Measurements from ENCODE around the gene INPP5J.

Gene INPP5J

DNA sequence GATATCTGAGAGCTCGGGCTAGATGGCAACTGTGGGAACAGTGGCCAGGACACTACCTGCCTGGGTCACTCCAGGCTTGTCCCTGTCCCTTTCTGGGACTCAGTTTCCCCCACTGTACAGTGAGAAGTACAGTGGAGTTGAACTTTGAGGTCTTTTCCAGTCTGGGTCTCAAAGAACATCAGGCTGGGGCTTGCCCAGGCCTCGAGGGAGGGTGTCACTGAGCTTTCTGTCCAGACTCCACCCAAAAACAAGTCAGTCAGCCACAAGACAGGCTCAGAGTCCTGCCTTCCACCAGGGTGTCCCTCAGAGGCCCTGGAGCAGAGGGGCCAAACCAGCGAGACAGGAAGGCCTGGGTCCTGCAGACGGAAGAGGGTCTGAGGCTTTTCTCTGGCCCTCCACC, 19.5 kb downstream of the INPP5J start:
- peaks cover 0 to 19% of the 10 kb centered on the region in 2 donors for H3K27me3 ChIP-seq (ENCODE audit: control insufficient read depth in 1 of 2, insufficient read depth in 2 of 2, low read length in 2 of 2)
- H3K4me1 ChIP-seq (ENCODE audit: insufficient read depth, low read length) = no peaks in the 10 kb centered on the region
- no peaks in the 10 kb centered on the region for H3K36me3 ChIP-seq (ENCODE audit: insufficient read depth, low read length)
- no peak overlapping the region for H3K4me3 ChIP-seq (ENCODE audit: low read depth in 1 of 2, low read length in 2 of 2)
- no peaks in the 10 kb centered on the region for H3K9me3 ChIP-seq (ENCODE audit: low read length)
- no peak overlapping the region for H3K27ac ChIP-seq (ENCODE audit: low read depth, low read length)
- no peak overlapping the region for H3K9ac ChIP-seq (ENCODE audit: low read length)

DNA sequence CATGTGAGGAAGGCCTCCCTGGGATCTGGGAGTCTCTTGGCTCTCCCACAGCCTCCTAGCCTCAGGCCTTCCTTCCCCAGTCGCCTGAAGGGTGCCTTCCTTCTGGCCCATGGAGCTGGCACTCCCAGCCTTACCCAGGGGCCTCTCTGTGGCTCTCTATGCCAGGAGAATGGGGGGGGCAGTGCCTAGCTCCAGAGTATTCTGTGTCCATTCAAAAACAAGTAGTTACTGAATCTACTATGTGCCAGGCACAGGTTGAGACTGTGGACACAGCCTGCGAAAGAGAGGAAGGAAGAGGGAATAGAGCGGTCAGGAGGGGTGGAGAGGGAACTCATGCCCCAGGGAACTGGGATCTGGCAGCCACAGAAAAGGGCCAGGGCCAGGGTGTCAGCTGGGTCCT, 20.3 kb downstream of the INPP5J start:
- no peak overlapping the region for H3K27ac ChIP-seq (ENCODE audit: low read depth, low read length)
- H3K4me3 ChIP-seq (ENCODE audit: low read depth in 1 of 2, low read length in 2 of 2) = no peak overlapping the region
- H3K9ac ChIP-seq (ENCODE audit: low read length) = no peak overlapping the region
- H3K27me3 ChIP-seq (ENCODE audit: control insufficient read depth in 1 of 2, insufficient read depth in 2 of 2, low read length in 2 of 2) = peaks cover 0 to 19% of the 10 kb centered on the region in 2 donors
- no peaks in the 10 kb centered on the region for H3K9me3 ChIP-seq (ENCODE audit: low read length)
- no peaks in the 10 kb centered on the region for H3K4me1 ChIP-seq (ENCODE audit: insufficient read depth, low read length)
- H3K36me3 ChIP-seq (ENCODE audit: insufficient read depth, low read length) = no peaks in the 10 kb centered on the region

DNA sequence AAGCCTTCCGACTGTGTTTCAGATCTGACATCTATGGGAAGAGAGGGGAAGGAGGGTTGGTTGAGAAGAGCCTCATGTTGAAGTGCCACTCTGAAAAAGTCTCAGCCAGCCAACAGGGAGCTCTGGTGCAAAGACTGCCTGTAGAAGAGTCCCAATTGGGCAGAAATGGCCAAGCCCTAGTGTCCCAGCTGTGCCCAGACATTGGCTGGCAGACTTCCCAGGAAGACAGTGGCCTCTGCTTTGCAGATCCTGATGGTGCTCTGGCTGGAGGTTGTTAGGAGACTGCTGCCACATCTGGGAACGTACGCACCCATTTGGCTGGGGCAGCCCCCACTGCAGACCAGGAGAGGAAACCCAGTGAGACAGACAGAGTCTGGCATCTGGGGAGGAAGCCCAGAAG, 20.8 kb downstream of the INPP5J start:
- Histone ChIP-seq H3K9me3 (ENCODE audit: low read length) (no peaks in the 10 kb centered on the region), H3K27ac (ENCODE audit: low read depth, low read length) (no peak overlapping the region), H3K4me3 (ENCODE audit: low read depth in 1 of 2, low read length in 2 of 2) (no peak overlapping the region)

GRCh38 chr22:31144223-31144622, 21.5 kb downstream of the INPP5J start:
- H3K27ac ChIP-seq (ENCODE audit: low read depth, low read length) = no peak overlapping the region
- H3K4me1 ChIP-seq (ENCODE audit: insufficient read depth, low read length) = peaks cover 9% of the 10 kb centered on the region
- H3K9ac ChIP-seq (ENCODE audit: low read length) = no peak overlapping the region
- no peaks in the 10 kb centered on the region for H3K9me3 ChIP-seq (ENCODE audit: low read length)
- H3K4me3 ChIP-seq (ENCODE audit: low read depth in 1 of 2, low read length in 2 of 2) = no peak overlapping the region
- no peaks in the 10 kb centered on the region for H3K36me3 ChIP-seq (ENCODE audit: insufficient read depth, low read length)
- H3K27me3 ChIP-seq (ENCODE audit: control insufficient read depth in 1 of 2, insufficient read depth in 2 of 2, low read length in 2 of 2) = peaks cover 0 to 15% of the 10 kb centered on the region in 2 donors

More for the DNA sequence above, 20.8 kb downstream of the INPP5J start:
- Histone ChIP-seq H3K27me3 (ENCODE audit: control insufficient read depth in 1 of 2, insufficient read depth in 2 of 2, low read length in 2 of 2) (peaks cover 0 to 19% of the 10 kb centered on the region in 2 donors), H3K4me1 (ENCODE audit: insufficient read depth, low read length) (peaks cover 3% of the 10 kb centered on the region), H3K36me3 (ENCODE audit: insufficient read depth, low read length) (no peaks in the 10 kb centered on the region), H3K9ac (ENCODE audit: low read length) (no peak overlapping the region)

DNA sequence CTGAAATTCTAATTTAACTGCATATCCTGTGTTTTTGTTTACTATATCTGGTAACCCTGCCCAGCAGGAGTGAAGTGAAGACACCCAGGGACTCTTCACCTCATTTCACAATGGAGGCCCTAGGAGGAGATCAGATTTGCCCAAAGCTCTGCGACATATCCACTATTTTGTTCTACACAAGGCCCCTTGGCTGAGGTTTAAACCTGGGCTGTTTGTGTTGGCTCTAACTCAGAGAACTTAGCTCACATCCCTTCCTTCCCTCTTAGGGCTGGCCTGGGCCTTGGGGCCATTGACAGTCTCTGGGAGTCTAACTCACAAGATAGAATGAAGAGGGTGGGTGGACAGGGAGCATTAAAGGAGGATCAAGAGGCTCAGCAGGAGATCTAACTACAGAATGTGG, 25.7 kb downstream of the INPP5J start:
- Histone ChIP-seq H3K36me3 (ENCODE audit: insufficient read depth, low read length) (no peaks in the 10 kb centered on the region), H3K27me3 (ENCODE audit: control insufficient read depth in 1 of 2, insufficient read depth in 2 of 2, low read length in 2 of 2) (no peaks in the 10 kb centered on the region), H3K9me3 (ENCODE audit: low read length) (no peaks in the 10 kb centered on the region), H3K27ac (ENCODE audit: low read depth, low read length) (no peak overlapping the region), H3K9ac (ENCODE audit: low read length) (no peak overlapping the region), H3K4me3 (ENCODE audit: low read depth in 1 of 2, low read length in 2 of 2) (no peak overlapping the region), H3K4me1 (ENCODE audit: insufficient read depth, low read length) (peaks cover 12% of the 10 kb centered on the region)

- no peak overlapping the region for H3K9ac ChIP-seq (ENCODE audit: low read length)
Measured at GRCh38 chr22:31148953-31149627, 26.3 kb downstream of the INPP5J start.

GRCh38 chr22:31150615-31151014, 27.8 kb downstream of the INPP5J start:
- Histone ChIP-seq H3K36me3 (ENCODE audit: insufficient read depth, low read length) (no peaks in the 10 kb centered on the region), H3K4me1 (ENCODE audit: insufficient read depth, low read length) (peaks cover 20% of the 10 kb centered on the region), H3K4me3 (ENCODE audit: low read depth in 1 of 2, low read length in 2 of 2) (no peak overlapping the region), H3K9ac (ENCODE audit: low read length) (no peak overlapping the region), H3K9me3 (ENCODE audit: low read length) (no peaks in the 10 kb centered on the region), H3K27me3 (ENCODE audit: control insufficient read depth in 1 of 2, insufficient read depth in 2 of 2, low read length in 2 of 2) (no peaks in the 10 kb centered on the region), H3K27ac (ENCODE audit: low read depth, low read length) (no peak overlapping the region)

More at GRCh38 chr22:31148953-31149627, 26.3 kb downstream of the INPP5J start:
- peaks cover 12% of the 10 kb centered on the region for H3K4me1 ChIP-seq (ENCODE audit: insufficient read depth, low read length)
- no peaks in the 10 kb centered on the region for H3K36me3 ChIP-seq (ENCODE audit: insufficient read depth, low read length)
- H3K27me3 ChIP-seq (ENCODE audit: control insufficient read depth in 1 of 2, insufficient read depth in 2 of 2, low read length in 2 of 2) = no peaks in the 10 kb centered on the region
- H3K4me3 ChIP-seq (ENCODE audit: low read depth in 1 of 2, low read length in 2 of 2) = no peak overlapping the region
- H3K27ac ChIP-seq (ENCODE audit: low read depth, low read length) = no peak overlapping the region
- no peaks in the 10 kb centered on the region for H3K9me3 ChIP-seq (ENCODE audit: low read length)

DNA sequence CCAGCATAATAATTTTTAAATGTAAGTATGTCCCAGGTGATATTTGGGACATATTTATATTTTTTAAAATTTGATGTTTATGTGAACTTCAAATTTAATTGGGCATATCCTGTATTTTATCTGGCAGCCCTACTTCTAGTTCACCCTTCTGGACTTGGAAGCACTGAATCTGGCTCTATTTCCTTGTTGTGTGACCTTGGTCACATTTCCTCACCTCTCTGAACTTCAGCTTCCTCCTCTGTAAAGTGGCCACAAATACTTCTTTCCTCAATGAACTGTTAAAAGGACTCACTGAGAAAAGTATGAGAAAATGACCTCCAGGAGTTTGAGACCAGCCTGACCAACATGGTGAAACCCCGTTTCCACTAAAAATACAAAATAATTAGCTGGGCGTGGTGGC, 29.1 kb downstream of the INPP5J start:
- Histone ChIP-seq H3K4me3 (ENCODE audit: low read depth in 1 of 2, low read length in 2 of 2) (no peak overlapping the region), H3K9me3 (ENCODE audit: low read length) (no peaks in the 10 kb centered on the region), H3K4me1 (ENCODE audit: insufficient read depth, low read length) (peaks cover 24% of the 10 kb centered on the region), H3K9ac (ENCODE audit: low read length) (no peak overlapping the region), H3K27ac (ENCODE audit: low read depth, low read length) (no peak overlapping the region), H3K36me3 (ENCODE audit: insufficient read depth, low read length) (no peaks in the 10 kb centered on the region), H3K27me3 (ENCODE audit: control insufficient read depth in 1 of 2, insufficient read depth in 2 of 2, low read length in 2 of 2) (no peaks in the 10 kb centered on the region)

GRCh38 chr22:31153357-31153756, 30.6 kb downstream of the INPP5J start:
- peaks cover 24% of the 10 kb centered on the region for H3K4me1 ChIP-seq (ENCODE audit: insufficient read depth, low read length)
- H3K27me3 ChIP-seq (ENCODE audit: control insufficient read depth in 1 of 2, insufficient read depth in 2 of 2, low read length in 2 of 2) = no peaks in the 10 kb centered on the region
- no peaks in the 10 kb centered on the region for H3K36me3 ChIP-seq (ENCODE audit: insufficient read depth, low read length)
- H3K9ac ChIP-seq (ENCODE audit: low read length) = no peak overlapping the region
- no peaks in the 10 kb centered on the region for H3K9me3 ChIP-seq (ENCODE audit: low read length)
- no peak overlapping the region for H3K4me3 ChIP-seq (ENCODE audit: low read depth in 1 of 2, low read length in 2 of 2)
- H3K27ac ChIP-seq (ENCODE audit: low read depth, low read length) = no peak overlapping the region

- H3K27ac ChIP-seq (ENCODE audit: low read depth, low read length) = no peak overlapping the region
Measured at GRCh38 chr22:31154975-31155374, 32.2 kb downstream of the INPP5J start.

DNA sequence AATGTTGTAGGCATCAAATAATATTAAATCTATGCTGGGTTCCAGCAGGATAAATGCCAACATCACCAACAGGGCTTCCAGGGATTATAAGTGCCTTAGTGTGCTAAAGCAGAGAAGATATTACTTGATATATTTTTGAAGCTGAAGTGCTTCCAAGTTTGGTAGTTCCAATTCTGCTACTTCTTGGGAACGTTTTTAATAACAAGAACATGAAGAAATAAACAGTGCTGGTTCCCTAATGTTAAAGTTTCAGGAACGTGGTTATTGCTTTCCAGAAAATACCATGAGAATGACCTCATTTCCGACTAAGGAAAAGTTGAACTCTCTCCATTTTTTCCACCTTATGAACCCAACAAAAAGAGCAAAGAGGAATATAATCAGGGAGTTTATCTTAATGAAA, 32.7 kb downstream of the INPP5J start:
- Histone ChIP-seq H3K4me3 (ENCODE audit: low read depth in 1 of 2, low read length in 2 of 2) (no peak overlapping the region), H3K27ac (ENCODE audit: low read depth, low read length) (no peak overlapping the region), H3K4me1 (ENCODE audit: insufficient read depth, low read length) (peaks cover 12% of the 10 kb centered on the region), H3K36me3 (ENCODE audit: insufficient read depth, low read length) (no peaks in the 10 kb centered on the region), H3K27me3 (ENCODE audit: control insufficient read depth in 1 of 2, insufficient read depth in 2 of 2, low read length in 2 of 2) (no peaks in the 10 kb centered on the region), H3K9ac (ENCODE audit: low read length) (no peak overlapping the region), H3K9me3 (ENCODE audit: low read length) (no peaks in the 10 kb centered on the region)

More at GRCh38 chr22:31154975-31155374, 32.2 kb downstream of the INPP5J start:
- H3K9ac ChIP-seq (ENCODE audit: low read length) = no peak overlapping the region
- no peaks in the 10 kb centered on the region for H3K27me3 ChIP-seq (ENCODE audit: control insufficient read depth in 1 of 2, insufficient read depth in 2 of 2, low read length in 2 of 2)
- H3K4me1 ChIP-seq (ENCODE audit: insufficient read depth, low read length) = peaks cover 12% of the 10 kb centered on the region
- no peaks in the 10 kb centered on the region for H3K9me3 ChIP-seq (ENCODE audit: low read length)
- no peak overlapping the region for H3K4me3 ChIP-seq (ENCODE audit: low read depth in 1 of 2, low read length in 2 of 2)
- no peaks in the 10 kb centered on the region for H3K36me3 ChIP-seq (ENCODE audit: insufficient read depth, low read length)

DNA sequence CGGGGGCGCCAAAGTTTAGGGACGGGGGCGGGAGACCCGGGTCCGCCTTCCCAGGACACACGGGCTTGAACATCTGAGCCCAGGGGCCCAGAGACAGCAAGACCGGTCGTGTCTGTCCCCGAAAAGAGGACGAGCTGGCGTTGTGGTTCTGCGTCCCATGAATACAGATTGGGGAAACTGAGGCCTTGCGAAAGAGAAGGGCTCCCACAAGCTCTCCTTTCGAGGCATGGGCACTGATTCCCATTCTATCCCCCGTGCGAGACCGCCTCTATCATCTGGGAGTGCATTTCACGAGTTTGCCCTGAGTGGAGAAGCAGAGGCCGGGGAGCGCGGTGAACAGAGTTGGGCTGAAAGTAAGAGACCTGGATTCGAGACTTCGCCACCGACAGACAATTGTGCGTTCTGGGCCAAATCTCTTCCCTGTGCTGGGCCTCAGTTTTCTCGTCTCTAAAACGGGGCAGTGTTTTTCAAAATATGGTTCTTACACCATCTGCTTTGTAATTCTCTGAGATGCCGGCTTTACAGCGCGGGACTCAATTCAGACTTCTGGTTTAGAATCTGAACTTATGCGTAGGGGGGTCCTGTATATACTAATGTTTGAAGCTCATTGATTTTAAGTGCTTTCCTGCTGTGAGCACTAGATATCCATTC, 37.7 kb downstream of the INPP5J start:
- H3K9me3 ChIP-seq (ENCODE audit: low read length) = no peaks in the 10 kb centered on the region
- peak overlapping the region; percentile 67 to 74 for H3K4me3 ChIP-seq (ENCODE audit: low read depth in 1 of 2, low read length in 2 of 2)
- H3K9ac ChIP-seq (ENCODE audit: low read length) = peak overlapping the region; percentile 88
- peak overlapping the region; percentile 84 for H3K27ac ChIP-seq (ENCODE audit: low read depth, low read length)
- H3K36me3 ChIP-seq (ENCODE audit: insufficient read depth, low read length) = no peaks in the 10 kb centered on the region
- no peaks in the 10 kb centered on the region for H3K27me3 ChIP-seq (ENCODE audit: control insufficient read depth in 1 of 2, insufficient read depth in 2 of 2, low read length in 2 of 2)
- H3K4me1 ChIP-seq (ENCODE audit: insufficient read depth, low read length) = peaks cover 25% of the 10 kb centered on the region
